WTC11 (cell line): ENCODE results near the gene ZFX. TPM values are rescaled to one million over a fixed set of nuclear protein-coding genes. Genes with fewer than 3 reads are reported as not detected.

Experiments
- ATAC-seq: fragments of 200-7000 bp; cut with Tn5 transposase; 2 replicates; pipeline ENCODE4 v1.10.0; 2021; ENCODE audit warnings: mild to moderate bottlenecking, moderate library complexity
- CTCF ChIA-PET: fragments of 300-600 bp; sonication (Branson Sonifier 250); formaldehyde crosslinking; loops from one replicate; lab custom pipeline; 2021; ENCODE audit warnings: antibody characterized with exemption; lab: Charles Lee
- POLR2A ChIA-PET: fragments of 350-600 bp; sonication (Branson Sonifier 250); formaldehyde crosslinking; loops from one replicate; lab custom pipeline; 2021; ENCODE audit warnings: antibody characterized with exemption; lab: Charles Lee
- DNase-seq: peaks from one replicate; pipeline ENCODE4 v3.0.0; 2021; ENCODE audit warnings: low spot score
- H3K27ac Mint-ChIP-seq: 2 replicates; pipeline ENCODE4 v1.8.0; 2021; ENCODE audit warnings: mixed read lengths
- H3K27me3 Mint-ChIP-seq: 2 replicates; pipeline ENCODE4 v1.8.0; 2021; ENCODE audit warnings: low read depth, mild to moderate bottlenecking, moderate library complexity, mixed read lengths
- H3K36me3 Mint-ChIP-seq: 2 replicates; pipeline ENCODE4 v1.8.0; 2021; ENCODE audit warnings: mixed read lengths
- H3K4me1 Mint-ChIP-seq: 2 replicates; pipeline ENCODE4 v1.8.0; 2022; ENCODE audit warnings: mixed read lengths
- H3K4me3 Mint-ChIP-seq: 2 replicates; pipeline ENCODE4 v1.8.0; 2021; ENCODE audit warnings: mild to moderate bottlenecking, moderate library complexity, mixed read lengths
- H3K9me3 Mint-ChIP-seq: 2 replicates; pipeline ENCODE4 v1.8.0; 2021; ENCODE audit warnings: mixed read lengths
- ATF1 ChIP-seq: sonication (generic); formaldehyde crosslinking; IDR thresholded peaks from 2 replicates; pipeline ENCODE4 v1.8.1; 2023; ENCODE audit warnings: mild to moderate bottlenecking, moderate library complexity, missing genetic modification reagents
- CREB1 ChIP-seq: sonication (generic); formaldehyde crosslinking; IDR thresholded peaks from 2 replicates; pipeline ENCODE4 v1.8.0; 2023; ENCODE audit warnings: mild to moderate bottlenecking, missing genetic modification reagents
- CREM ChIP-seq: sonication (generic); formaldehyde crosslinking; IDR thresholded peaks from 2 replicates; pipeline ENCODE4 v1.8.1; 2022; ENCODE audit warnings: mild to moderate bottlenecking, missing genetic modification reagents, moderate library complexity
- ELF4 ChIP-seq: sonication (generic); formaldehyde crosslinking; IDR thresholded peaks from 2 replicates; pipeline ENCODE4 v1.8.1; 2022; ENCODE audit warnings: low read depth, mild to moderate bottlenecking, moderate library complexity, missing genetic modification reagents
- GABPB1 ChIP-seq: sonication (generic); formaldehyde crosslinking; IDR thresholded peaks from 2 replicates; pipeline ENCODE4 v1.8.1; 2023; ENCODE audit warnings: mild to moderate bottlenecking, missing genetic modification reagents
- GRHL2 ChIP-seq: fragments of 250-450 bp; sonication (Bioruptor Pico); IDR thresholded peaks from 2 replicates; pipeline ENCODE4 v1.8.0; 2022; ENCODE audit warnings: mild to moderate bottlenecking, moderate library complexity; ENCODE audit not compliant: insufficient replicate concordance, severe bottlenecking
- GTF2I ChIP-seq: fragments of 250-450 bp; sonication (Bioruptor Pico); conservative IDR thresholded peaks from 2 replicates; pipeline ENCODE4 v1.4.0; 2021; ENCODE audit warnings: mild to moderate bottlenecking
- NFE2L1 ChIP-seq: sonication (generic); formaldehyde crosslinking; IDR thresholded peaks from 2 replicates; pipeline ENCODE4 v1.8.1; 2023; ENCODE audit warnings: missing genetic modification reagents
- NR1H2 ChIP-seq: sonication (generic); formaldehyde crosslinking; IDR thresholded peaks from 2 replicates; pipeline ENCODE4 v1.9.0; 2021; ENCODE audit warnings: mild to moderate bottlenecking, moderate library complexity, missing genetic modification reagents
- OVOL2 ChIP-seq: fragments of 250-450 bp; sonication (Bioruptor Pico); IDR thresholded peaks from 2 replicates; pipeline ENCODE4 v1.9.0; 2021; ENCODE audit warnings: mild to moderate bottlenecking, borderline replicate concordance
- ZNF232 ChIP-seq: sonication (generic); formaldehyde crosslinking; IDR thresholded peaks from 2 replicates; pipeline ENCODE4 v1.8.0; 2022; ENCODE audit warnings: mild to moderate bottlenecking, missing genetic modification reagents
- ZNF396 ChIP-seq: fragments of 250-450 bp; sonication (Bioruptor Pico); IDR thresholded peaks from 2 replicates; pipeline ENCODE4 v1.8.0; 2021; ENCODE audit warnings: mild to moderate bottlenecking, moderate library complexity, borderline replicate concordance
- total RNA-seq: library from RNA; stranded (reverse); gene quantifications from 3 replicates; pipeline ENCODE4 v1.2.3, GENCODE V29; 2021
- TF ChIP-seq, protein P1 (sequence below): sonication (generic); formaldehyde crosslinking; IDR thresholded peaks from 2 replicates; pipeline ENCODE4 v1.8.0; 2022; ENCODE audit warnings: mild to moderate bottlenecking, missing genetic modification reagents
- TF ChIP-seq, protein P2 (sequence below): sonication (generic); formaldehyde crosslinking; IDR thresholded peaks from 2 replicates; pipeline ENCODE4 v1.8.1; 2022; ENCODE audit warnings: low read depth, missing genetic modification reagents, borderline replicate concordance
- TF ChIP-seq, protein P3 (sequence below): sonication (generic); formaldehyde crosslinking; IDR thresholded peaks from 2 replicates; pipeline ENCODE4 v1.8.1; 2023; ENCODE audit warnings: mild to moderate bottlenecking, missing genetic modification reagents, moderate library complexity
- TF ChIP-seq, protein P4 (sequence below): sonication (generic); formaldehyde crosslinking; IDR thresholded peaks from 2 replicates; pipeline ENCODE4 v1.8.0; 2023; ENCODE audit warnings: missing genetic modification reagents, mild to moderate bottlenecking, borderline replicate concordance
- TF ChIP-seq, protein P5 (sequence below): sonication (generic); formaldehyde crosslinking; conservative IDR thresholded peaks from 2 replicates; pipeline ENCODE4 v1.8.1; 2023; ENCODE audit warnings: mild to moderate bottlenecking, low read depth, missing genetic modification reagents, moderate library complexity
- TF ChIP-seq, protein P6 (sequence below): sonication (generic); formaldehyde crosslinking; conservative IDR thresholded peaks from 2 replicates; pipeline ENCODE4 v1.8.1; 2022; ENCODE audit warnings: mild to moderate bottlenecking, missing genetic modification reagents
- TF ChIP-seq, protein P7 (sequence below): fragments of 250-450 bp; sonication (Bioruptor Pico); IDR thresholded peaks from 2 replicates; pipeline ENCODE4 v1.9.0; 2021; ENCODE audit warnings: mild to moderate bottlenecking

Gene ZFX
- total RNA-seq, 1 experiment from 2014 or later, result 19.3 TPM

DNA sequence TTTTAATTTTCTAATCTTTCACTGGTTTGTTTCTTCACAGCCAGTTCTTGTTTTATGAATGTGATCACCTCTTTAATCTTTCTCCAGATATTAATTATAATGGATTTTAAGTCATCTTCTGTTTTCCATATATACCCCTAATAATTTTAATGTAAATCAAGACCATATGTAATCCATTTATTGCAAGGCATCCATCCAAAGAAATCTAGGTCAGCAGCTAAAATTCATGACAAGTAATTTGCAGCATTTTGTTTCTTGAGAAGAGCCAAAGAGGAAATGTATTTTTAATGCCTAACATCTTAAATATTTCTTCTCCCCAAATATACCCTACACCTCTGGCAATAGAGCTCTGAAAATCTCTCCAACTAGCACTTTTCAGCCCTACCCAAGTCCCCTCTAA lies 83.3 kb downstream of the ZFX start:
- POLR2A ChIA-PET, result no interaction called here
- DNase-seq, result no peak
- no peak for TF ChIP-seq CREM (CRISPR knock-in tag)
- no peak for TF ChIP-seq GRHL2 (CRISPR knock-in tag)
- TF ChIP-seq OVOL2 (CRISPR knock-in tag), result no peak
- no peak for TF ChIP-seq ATF1
- TF ChIP-seq, protein P1, sequence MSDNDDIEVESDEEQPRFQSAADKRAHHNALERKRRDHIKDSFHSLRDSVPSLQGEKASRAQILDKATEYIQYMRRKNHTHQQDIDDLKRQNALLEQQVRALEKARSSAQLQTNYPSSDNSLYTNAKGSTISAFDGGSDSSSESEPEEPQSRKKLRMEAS (CRISPR knock-in tag), result no peak
- TF ChIP-seq, protein P2, sequence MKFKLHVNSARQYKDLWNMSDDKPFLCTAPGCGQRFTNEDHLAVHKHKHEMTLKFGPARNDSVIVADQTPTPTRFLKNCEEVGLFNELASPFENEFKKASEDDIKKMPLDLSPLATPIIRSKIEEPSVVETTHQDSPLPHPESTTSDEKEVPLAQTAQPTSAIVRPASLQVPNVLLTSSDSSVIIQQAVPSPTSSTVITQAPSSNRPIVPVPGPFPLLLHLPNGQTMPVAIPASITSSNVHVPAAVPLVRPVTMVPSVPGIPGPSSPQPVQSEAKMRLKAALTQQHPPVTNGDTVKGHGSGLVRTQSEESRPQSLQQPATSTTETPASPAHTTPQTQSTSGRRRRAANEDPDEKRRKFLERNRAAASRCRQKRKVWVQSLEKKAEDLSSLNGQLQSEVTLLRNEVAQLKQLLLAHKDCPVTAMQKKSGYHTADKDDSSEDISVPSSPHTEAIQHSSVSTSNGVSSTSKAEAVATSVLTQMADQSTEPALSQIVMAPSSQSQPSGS (CRISPR knock-in tag), result no peak
- TF ChIP-seq, protein P3, sequence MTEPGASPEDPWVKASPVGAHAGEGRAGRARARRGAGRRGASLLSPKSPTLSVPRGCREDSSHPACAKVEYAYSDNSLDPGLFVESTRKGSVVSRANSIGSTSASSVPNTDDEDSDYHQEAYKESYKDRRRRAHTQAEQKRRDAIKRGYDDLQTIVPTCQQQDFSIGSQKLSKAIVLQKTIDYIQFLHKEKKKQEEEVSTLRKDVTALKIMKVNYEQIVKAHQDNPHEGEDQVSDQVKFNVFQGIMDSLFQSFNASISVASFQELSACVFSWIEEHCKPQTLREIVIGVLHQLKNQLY (CRISPR knock-in tag), result no peak
- TF ChIP-seq GABPB1 (CRISPR knock-in tag), result no peak
- TF ChIP-seq, protein P4, sequence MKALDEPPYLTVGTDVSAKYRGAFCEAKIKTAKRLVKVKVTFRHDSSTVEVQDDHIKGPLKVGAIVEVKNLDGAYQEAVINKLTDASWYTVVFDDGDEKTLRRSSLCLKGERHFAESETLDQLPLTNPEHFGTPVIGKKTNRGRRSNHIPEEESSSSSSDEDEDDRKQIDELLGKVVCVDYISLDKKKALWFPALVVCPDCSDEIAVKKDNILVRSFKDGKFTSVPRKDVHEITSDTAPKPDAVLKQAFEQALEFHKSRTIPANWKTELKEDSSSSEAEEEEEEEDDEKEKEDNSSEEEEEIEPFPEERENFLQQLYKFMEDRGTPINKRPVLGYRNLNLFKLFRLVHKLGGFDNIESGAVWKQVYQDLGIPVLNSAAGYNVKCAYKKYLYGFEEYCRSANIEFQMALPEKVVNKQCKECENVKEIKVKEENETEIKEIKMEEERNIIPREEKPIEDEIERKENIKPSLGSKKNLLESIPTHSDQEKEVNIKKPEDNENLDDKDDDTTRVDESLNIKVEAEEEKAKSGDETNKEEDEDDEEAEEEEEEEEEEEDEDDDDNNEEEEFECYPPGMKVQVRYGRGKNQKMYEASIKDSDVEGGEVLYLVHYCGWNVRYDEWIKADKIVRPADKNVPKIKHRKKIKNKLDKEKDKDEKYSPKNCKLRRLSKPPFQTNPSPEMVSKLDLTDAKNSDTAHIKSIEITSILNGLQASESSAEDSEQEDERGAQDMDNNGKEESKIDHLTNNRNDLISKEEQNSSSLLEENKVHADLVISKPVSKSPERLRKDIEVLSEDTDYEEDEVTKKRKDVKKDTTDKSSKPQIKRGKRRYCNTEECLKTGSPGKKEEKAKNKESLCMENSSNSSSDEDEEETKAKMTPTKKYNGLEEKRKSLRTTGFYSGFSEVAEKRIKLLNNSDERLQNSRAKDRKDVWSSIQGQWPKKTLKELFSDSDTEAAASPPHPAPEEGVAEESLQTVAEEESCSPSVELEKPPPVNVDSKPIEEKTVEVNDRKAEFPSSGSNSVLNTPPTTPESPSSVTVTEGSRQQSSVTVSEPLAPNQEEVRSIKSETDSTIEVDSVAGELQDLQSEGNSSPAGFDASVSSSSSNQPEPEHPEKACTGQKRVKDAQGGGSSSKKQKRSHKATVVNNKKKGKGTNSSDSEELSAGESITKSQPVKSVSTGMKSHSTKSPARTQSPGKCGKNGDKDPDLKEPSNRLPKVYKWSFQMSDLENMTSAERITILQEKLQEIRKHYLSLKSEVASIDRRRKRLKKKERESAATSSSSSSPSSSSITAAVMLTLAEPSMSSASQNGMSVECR (CRISPR knock-in tag), result no peak
- TF ChIP-seq ZNF232, result no peak
- TF ChIP-seq NR1H2 (CRISPR knock-in tag), result no peak
- TF ChIP-seq, all 79 proteins: peak for 0
- no peak overlapping the region for H3K27ac Mint-ChIP-seq
- H3K4me3 Mint-ChIP-seq, result no peak overlapping the region
- H3K4me1 Mint-ChIP-seq, result no peaks in the 10 kb centered on the region
- no peaks in the 10 kb centered on the region for H3K36me3 Mint-ChIP-seq
- 0 out of 2 replicates have a peak, but pooled peaks cover 2% of the 10 kb centered on the region for H3K9me3 Mint-ChIP-seq
- ATAC-seq, result no peak
- CTCF ChIA-PET, result no interaction called here
- peaks cover 4% of the 10 kb centered on the region; the same call in 1 of the 2 replicates for H3K27me3 Mint-ChIP-seq

DNA sequence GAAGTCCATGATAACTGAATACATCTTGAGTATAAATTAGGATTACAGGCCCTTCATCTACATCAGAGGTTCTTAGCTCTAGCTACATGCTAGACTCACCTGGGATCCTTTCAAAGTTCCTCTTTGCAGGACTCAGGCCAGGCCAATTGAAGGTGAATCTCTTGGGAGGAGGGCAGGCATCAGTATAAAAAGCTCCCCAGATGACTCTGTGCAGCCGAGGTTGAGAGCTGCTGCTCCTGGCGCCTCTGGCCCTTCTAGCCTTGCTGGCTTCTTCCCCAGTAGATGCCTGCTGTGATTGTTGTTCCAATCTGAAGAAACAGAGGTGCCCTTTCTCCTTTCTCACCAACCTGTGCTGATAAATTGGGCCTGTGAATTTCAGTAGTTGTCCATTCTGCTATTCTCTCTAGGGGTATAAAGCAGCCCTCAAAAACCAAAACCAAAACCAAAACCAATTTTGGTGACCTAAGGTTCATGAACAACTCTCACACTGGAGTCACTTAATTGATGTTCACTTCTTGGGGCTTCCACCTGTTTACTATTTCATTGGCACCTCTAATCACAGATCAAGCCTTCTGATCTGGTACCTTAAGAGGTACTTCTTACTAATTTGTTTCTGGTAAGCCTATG lies 85.7 kb downstream of the ZFX start:
- DNase-seq (no peak), ATAC-seq (no peak)
- Mint-ChIP-seq H3K9me3 (no peaks in the 10 kb centered on the region), H3K27ac (no peak overlapping the region), H3K36me3 (no peaks in the 10 kb centered on the region), H3K4me1 (no peaks in the 10 kb centered on the region), H3K4me3 (no peak overlapping the region), H3K27me3 (peaks cover 4% of the 10 kb centered on the region; the same call in 1 of the 2 replicates)
- CTCF ChIA-PET, result no interaction called here
- POLR2A ChIA-PET, result no interaction called here
- TF ChIP-seq CREB1 (CRISPR knock-in tag) (no peak), ELF4 (CRISPR knock-in tag) (no peak), NFE2L1 (CRISPR knock-in tag) (no peak), ZNF396 (CRISPR knock-in tag) (no peak), GTF2I (no peak)
- TF ChIP-seq, protein P5, sequence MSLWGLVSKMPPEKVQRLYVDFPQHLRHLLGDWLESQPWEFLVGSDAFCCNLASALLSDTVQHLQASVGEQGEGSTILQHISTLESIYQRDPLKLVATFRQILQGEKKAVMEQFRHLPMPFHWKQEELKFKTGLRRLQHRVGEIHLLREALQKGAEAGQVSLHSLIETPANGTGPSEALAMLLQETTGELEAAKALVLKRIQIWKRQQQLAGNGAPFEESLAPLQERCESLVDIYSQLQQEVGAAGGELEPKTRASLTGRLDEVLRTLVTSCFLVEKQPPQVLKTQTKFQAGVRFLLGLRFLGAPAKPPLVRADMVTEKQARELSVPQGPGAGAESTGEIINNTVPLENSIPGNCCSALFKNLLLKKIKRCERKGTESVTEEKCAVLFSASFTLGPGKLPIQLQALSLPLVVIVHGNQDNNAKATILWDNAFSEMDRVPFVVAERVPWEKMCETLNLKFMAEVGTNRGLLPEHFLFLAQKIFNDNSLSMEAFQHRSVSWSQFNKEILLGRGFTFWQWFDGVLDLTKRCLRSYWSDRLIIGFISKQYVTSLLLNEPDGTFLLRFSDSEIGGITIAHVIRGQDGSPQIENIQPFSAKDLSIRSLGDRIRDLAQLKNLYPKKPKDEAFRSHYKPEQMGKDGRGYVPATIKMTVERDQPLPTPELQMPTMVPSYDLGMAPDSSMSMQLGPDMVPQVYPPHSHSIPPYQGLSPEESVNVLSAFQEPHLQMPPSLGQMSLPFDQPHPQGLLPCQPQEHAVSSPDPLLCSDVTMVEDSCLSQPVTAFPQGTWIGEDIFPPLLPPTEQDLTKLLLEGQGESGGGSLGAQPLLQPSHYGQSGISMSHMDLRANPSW (CRISPR knock-in tag), result no peak
- TF ChIP-seq, protein P6, sequence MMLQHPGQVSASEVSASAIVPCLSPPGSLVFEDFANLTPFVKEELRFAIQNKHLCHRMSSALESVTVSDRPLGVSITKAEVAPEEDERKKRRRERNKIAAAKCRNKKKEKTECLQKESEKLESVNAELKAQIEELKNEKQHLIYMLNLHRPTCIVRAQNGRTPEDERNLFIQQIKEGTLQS (CRISPR knock-in tag), result no peak
- TF ChIP-seq, protein P7, sequence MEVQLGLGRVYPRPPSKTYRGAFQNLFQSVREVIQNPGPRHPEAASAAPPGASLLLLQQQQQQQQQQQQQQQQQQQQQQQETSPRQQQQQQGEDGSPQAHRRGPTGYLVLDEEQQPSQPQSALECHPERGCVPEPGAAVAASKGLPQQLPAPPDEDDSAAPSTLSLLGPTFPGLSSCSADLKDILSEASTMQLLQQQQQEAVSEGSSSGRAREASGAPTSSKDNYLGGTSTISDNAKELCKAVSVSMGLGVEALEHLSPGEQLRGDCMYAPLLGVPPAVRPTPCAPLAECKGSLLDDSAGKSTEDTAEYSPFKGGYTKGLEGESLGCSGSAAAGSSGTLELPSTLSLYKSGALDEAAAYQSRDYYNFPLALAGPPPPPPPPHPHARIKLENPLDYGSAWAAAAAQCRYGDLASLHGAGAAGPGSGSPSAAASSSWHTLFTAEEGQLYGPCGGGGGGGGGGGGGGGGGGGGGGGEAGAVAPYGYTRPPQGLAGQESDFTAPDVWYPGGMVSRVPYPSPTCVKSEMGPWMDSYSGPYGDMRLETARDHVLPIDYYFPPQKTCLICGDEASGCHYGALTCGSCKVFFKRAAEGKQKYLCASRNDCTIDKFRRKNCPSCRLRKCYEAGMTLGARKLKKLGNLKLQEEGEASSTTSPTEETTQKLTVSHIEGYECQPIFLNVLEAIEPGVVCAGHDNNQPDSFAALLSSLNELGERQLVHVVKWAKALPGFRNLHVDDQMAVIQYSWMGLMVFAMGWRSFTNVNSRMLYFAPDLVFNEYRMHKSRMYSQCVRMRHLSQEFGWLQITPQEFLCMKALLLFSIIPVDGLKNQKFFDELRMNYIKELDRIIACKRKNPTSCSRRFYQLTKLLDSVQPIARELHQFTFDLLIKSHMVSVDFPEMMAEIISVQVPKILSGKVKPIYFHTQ (CRISPR knock-in tag), result no peak
